HCT116 (cell line): Measurements from ENCODE around the gene PGRMC1. TPM values are rescaled to one million over a fixed set of nuclear protein-coding genes. Genes with fewer than 3 reads are reported as not detected.
A peak's percentile ranks its signal among the peaks of the same experiment; 100 is the strongest.

Source experiments
- ATAC-seq: fragments of 200-7000 bp; cut with Tn5 transposase; 2 replicates; pipeline ENCODE4 v1.9.1; 2020; ENCODE audit warnings: mild to moderate bottlenecking, moderate library complexity
- BruUV-seq: library from RNA; stranded (reverse); fragments of 400-500 nt; replicated peaks from 2 replicates; lab custom pipeline; 2021; lab: Mats Ljungman, UMichigan
- CTCF ChIA-PET: fragments of 300-600 bp; sonication (Branson Sonifier 250); formaldehyde crosslinking; loops from one replicate; lab custom pipeline; 2021; ENCODE audit warnings: antibody characterized with exemption; lab: Charles Lee
- POLR2A ChIA-PET: fragments of 300-600, 350-600 bp; sonication (Branson Sonifier 250); formaldehyde crosslinking; loops from one replicate; lab custom pipeline; 2021; ENCODE audit warnings: antibody characterized with exemption; lab: Charles Lee
- RAD21 ChIA-PET, 2 experiments: fragments of 300-600 bp; sonication (Branson Sonifier 250); formaldehyde crosslinking; loops; one replicate each; lab custom pipeline; 2023; ENCODE audit warnings: low total read pairs in 2 of 2; ENCODE audit not compliant: uncharacterized antibody in 2 of 2, unreplicated experiment in 2 of 2, low non-redundant PET in 1 of 2; lab: Charles Lee
- DNase-seq: peaks from one replicate; pipeline ENCODE4 v3.0.0-alpha.2; 2010; ENCODE audit warnings: low read depth, low spot score
- H2AFZ ChIP-seq: fragments of 200-600 bp; shearing (Covaris generic), sonication (generic); 2 replicates; pipeline ENCODE4 v1.6.1; 2017; ENCODE audit warnings: low read depth, mixed run types, mixed read lengths, antibody characterized with exemption, low read length; ENCODE audit not compliant: poor library complexity, severe bottlenecking
- H3K27ac ChIP-seq: 2 replicates; pipeline ENCODE4 v1.5.1; 2012; ENCODE audit warnings: low read depth, low read length
- H3K27me3 ChIP-seq: fragments of 200-600 bp; sonication (generic); 2 replicates; pipeline ENCODE4 v1.6.1; 2016; ENCODE audit warnings: mixed run types, low read length, mixed read lengths; ENCODE audit not compliant: insufficient read depth
- H3K36me3 ChIP-seq, 2 experiments: fragments of 200-500 bp in 1 of 2; fragments of 200-600 bp in 1 of 2; sonication (Bioruptor generic) in 1 of 2; sonication (generic) in 1 of 2; 2 replicates each; pipeline versions ENCODE4 v1.5.1 to v1.6.1; 2014 to 2016; ENCODE audit warnings: low read length in 2 of 2, inconsistent platforms in 1 of 2, mixed read lengths in 1 of 2, mixed run types in 1 of 2; ENCODE audit not compliant: insufficient read depth in 2 of 2, control insufficient read depth in 1 of 2
- H3K4me1 ChIP-seq, 2 experiments: fragments of 200-600 bp in 1 of 2; sonication (generic) in 1 of 2; 2 replicates each; pipeline versions ENCODE4 v1.5.1 to v1.6.1; 2012 to 2017; ENCODE audit warnings: low read length in 2 of 2, inconsistent platforms in 1 of 2, mild to moderate bottlenecking in 1 of 2, mixed read lengths in 1 of 2, mixed run types in 1 of 2, moderate library complexity in 1 of 2; ENCODE audit not compliant: insufficient read depth in 2 of 2, control insufficient read depth in 1 of 2
- H3K4me2 ChIP-seq: fragments of 200-600 bp; sonication (generic); 2 replicates; pipeline ENCODE4 v1.6.1; 2017; ENCODE audit warnings: mixed run types, low read length, mixed read lengths
- H3K4me3 ChIP-seq, 2 experiments: fragments of 200-600 bp in 1 of 2; sonication (generic) in 1 of 2; replicated peaks in 1 of 2; 2 replicates each; pipeline ENCODE4 v1.5.1; 2011 to 2016; ENCODE audit warnings: low read length in 2 of 2, control low read depth in 1 of 2, low read depth in 1 of 2, mild to moderate bottlenecking in 1 of 2, mixed read lengths in 1 of 2, mixed run types in 1 of 2
- H3K79me2 ChIP-seq: fragments of 200-600 bp; sonication (generic); 2 replicates; pipeline ENCODE4 v1.6.1; 2017; ENCODE audit warnings: mild to moderate bottlenecking, mixed run types, low read length, moderate library complexity, mixed read lengths; ENCODE audit not compliant: insufficient read depth
- H3K9ac ChIP-seq: fragments of 200-600 bp; sonication (generic); 2 replicates; pipeline ENCODE4 v1.6.1; 2016; ENCODE audit warnings: low read length, mixed read lengths
- H3K9me2 ChIP-seq: fragments of 200-600 bp; sonication (generic), shearing (Covaris generic); 2 replicates; pipeline ENCODE4 v1.6.1; 2017; ENCODE audit warnings: mixed run types, mild to moderate bottlenecking, moderate library complexity; ENCODE audit not compliant: insufficient read depth
- H3K9me3 ChIP-seq, 2 experiments: fragments of 200-500 bp in 1 of 2; fragments of 200-600 bp in 1 of 2; sonication (Bioruptor generic) in 1 of 2; sonication (generic) in 1 of 2; 2 replicates each; pipeline ENCODE4 v1.6.1; 2014 to 2017; ENCODE audit warnings: low read length in 2 of 2, mixed read lengths in 2 of 2, inconsistent platforms in 1 of 2, low read depth in 1 of 2, mild to moderate bottlenecking in 1 of 2, mixed run types in 1 of 2, moderate library complexity in 1 of 2; ENCODE audit not compliant: control insufficient read depth in 1 of 2, insufficient read depth in 1 of 2
- H4K20me1 ChIP-seq: fragments of 200-600 bp; sonication (generic), shearing (Covaris generic); 2 replicates; pipeline ENCODE4 v1.6.1; 2017; ENCODE audit warnings: mixed run types, mild to moderate bottlenecking, moderate library complexity; ENCODE audit not compliant: insufficient read depth
- CBX3 ChIP-seq: IDR thresholded peaks from 2 replicates; pipeline ENCODE4 v1.6.1; 2012; ENCODE audit warnings: low read depth
- EGR1 ChIP-seq: IDR thresholded peaks from 2 replicates; pipeline ENCODE4 v1.6.1; 2012; ENCODE audit warnings: low read depth
- ELF1 ChIP-seq: IDR thresholded peaks from 2 replicates; pipeline ENCODE4 v1.6.1; 2012; ENCODE audit warnings: low read depth, borderline replicate concordance
- FOSL1 ChIP-seq: IDR thresholded peaks from 2 replicates; pipeline ENCODE4 v1.6.1; 2012; ENCODE audit warnings: low read depth
- JUND ChIP-seq: IDR thresholded peaks from 2 replicates; pipeline ENCODE4 v1.6.1; 2012
- RAD21 ChIP-seq: IDR thresholded peaks from 2 replicates; pipeline ENCODE4 v1.6.1; 2012; ENCODE audit warnings: low read depth, mild to moderate bottlenecking
- SIN3A ChIP-seq: IDR thresholded peaks from 2 replicates; pipeline ENCODE4 v1.6.1; 2012; ENCODE audit warnings: low read depth
- SP1 ChIP-seq: IDR thresholded peaks from 2 replicates; pipeline ENCODE4 v1.6.1; 2012; ENCODE audit warnings: low read depth
- YY1 ChIP-seq: IDR thresholded peaks from 2 replicates; pipeline ENCODE4 v1.6.1; 2011; ENCODE audit warnings: low read length, low read depth, moderate library complexity, mild to moderate bottlenecking; ENCODE audit not compliant: insufficient replicate concordance; ENCODE audit errors: extremely low read depth
- ZNF274 ChIP-seq: fragments of 200-500 bp; sonication (Bioruptor generic); IDR thresholded peaks from 2 replicates; pipeline ENCODE4 v1.6.1; 2014; ENCODE audit warnings: mild to moderate bottlenecking, low read depth, low read length, inconsistent platforms
- intact Hi-C: fragments of 100-400 bp; cut with micrococcal nuclease; formaldehyde crosslinking; loops from 2 replicates; pipeline ENCODE4 v1.10.0; 2022
- total RNA-seq: library from RNA; stranded (reverse); gene quantifications from one replicate; pipeline ENCODE4 v1.2.1, GENCODE V29; 2021; ENCODE audit not compliant: unreplicated experiment
- TF ChIP-seq, protein P1 (sequence below), 3 experiments: fragments of 200-600 bp in 1 of 3; sonication (generic) in 1 of 3; IDR thresholded peaks in 2 of 3; conservative IDR thresholded peaks in 1 of 3; 2 replicates each; pipeline ENCODE4 v1.5.1; 2012 to 2017; ENCODE audit warnings: low read depth in 2 of 3, low read length in 2 of 3, antibody characterized with exemption in 1 of 3, borderline replicate concordance in 1 of 3, control low read depth in 1 of 3, mild to moderate bottlenecking in 1 of 3, mixed read lengths in 1 of 3, mixed run types in 1 of 3, moderate library complexity in 1 of 3; ENCODE audit not compliant: insufficient read depth in 1 of 3
- TF ChIP-seq, protein P2 (sequence below): IDR thresholded peaks from 2 replicates; pipeline ENCODE4 v1.6.1; 2012
- TF ChIP-seq, protein P3 (sequence below): IDR thresholded peaks from 2 replicates; pipeline ENCODE4 v1.6.1; 2011; ENCODE audit warnings: mild to moderate bottlenecking, low read length, moderate library complexity; ENCODE audit not compliant: insufficient replicate concordance; ENCODE audit errors: extremely low read depth
- TF ChIP-seq, protein P4 (sequence below): IDR thresholded peaks from 2 replicates; pipeline ENCODE4 v1.6.1; 2012

The PGRMC1 gene
- total RNA-seq, 1 experiment from 2014 or later: 81.6 TPM

DNA sequence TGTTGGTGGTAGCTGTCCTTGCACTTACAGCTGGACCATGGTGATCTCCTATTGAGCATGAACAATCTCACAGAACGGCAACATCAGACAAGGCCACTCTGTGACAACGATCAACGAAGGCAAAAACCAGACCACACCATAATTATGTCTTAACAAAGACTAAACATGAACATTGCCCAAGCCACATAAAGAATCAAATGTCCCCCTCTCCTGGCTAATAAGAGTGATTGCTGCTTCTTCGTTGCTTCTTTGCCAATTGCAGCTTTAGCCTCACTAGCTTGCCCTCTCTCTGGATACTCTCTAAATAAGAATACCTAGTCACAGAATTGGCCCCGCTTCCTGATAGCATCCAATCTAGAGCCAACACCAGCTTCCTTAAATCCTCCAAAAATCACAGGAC is 41.5 kb upstream of the PGRMC1 start:
- no peaks in the 10 kb centered on the region for H3K27me3 ChIP-seq
- no peaks in the 10 kb centered on the region for H3K4me1 ChIP-seq
- no peaks in the 10 kb centered on the region for H3K36me3 ChIP-seq
- H3K9me3 ChIP-seq: no peaks in the 10 kb centered on the region
- BruUV-seq: no TSS peak
- ATAC-seq (no peak), DNase-seq (no peak)
- no peaks in the 10 kb centered on the region for H4K20me1 ChIP-seq
- H3K4me3 ChIP-seq: no peak overlapping the region
- intact Hi-C loops: no loop called here
- ChIA-PET RAD21 (no interaction called here), CTCF (interaction anchor here (1.1 to 1.8 kb wide), 3 partner anchors 12 to 593 kb away, joined by 3 to 6 read pairs (median 4); no protein-coding TSS in a partner anchor), POLR2A (no interaction called here)
- no peak overlapping the region for H3K9ac ChIP-seq
- no peaks in the 10 kb centered on the region for H3K79me2 ChIP-seq
- no peak overlapping the region for H2AFZ ChIP-seq
- TF ChIP-seq, protein P1, sequence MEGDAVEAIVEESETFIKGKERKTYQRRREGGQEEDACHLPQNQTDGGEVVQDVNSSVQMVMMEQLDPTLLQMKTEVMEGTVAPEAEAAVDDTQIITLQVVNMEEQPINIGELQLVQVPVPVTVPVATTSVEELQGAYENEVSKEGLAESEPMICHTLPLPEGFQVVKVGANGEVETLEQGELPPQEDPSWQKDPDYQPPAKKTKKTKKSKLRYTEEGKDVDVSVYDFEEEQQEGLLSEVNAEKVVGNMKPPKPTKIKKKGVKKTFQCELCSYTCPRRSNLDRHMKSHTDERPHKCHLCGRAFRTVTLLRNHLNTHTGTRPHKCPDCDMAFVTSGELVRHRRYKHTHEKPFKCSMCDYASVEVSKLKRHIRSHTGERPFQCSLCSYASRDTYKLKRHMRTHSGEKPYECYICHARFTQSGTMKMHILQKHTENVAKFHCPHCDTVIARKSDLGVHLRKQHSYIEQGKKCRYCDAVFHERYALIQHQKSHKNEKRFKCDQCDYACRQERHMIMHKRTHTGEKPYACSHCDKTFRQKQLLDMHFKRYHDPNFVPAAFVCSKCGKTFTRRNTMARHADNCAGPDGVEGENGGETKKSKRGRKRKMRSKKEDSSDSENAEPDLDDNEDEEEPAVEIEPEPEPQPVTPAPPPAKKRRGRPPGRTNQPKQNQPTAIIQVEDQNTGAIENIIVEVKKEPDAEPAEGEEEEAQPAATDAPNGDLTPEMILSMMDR (IDR thresholded peaks at IDR 0.05 in 2 of 3, conservative IDR thresholded peaks at IDR 0.05 in 1 of 3; ENCODE audit: borderline replicate concordance in 1 of 3, insufficient read depth in 1 of 3, low read depth in 2 of 3, low read length in 2 of 3): peak in 1 of 3 experiments; percentile 20; a peak in 1 of 6 replicates
- TF ChIP-seq, protein P2, sequence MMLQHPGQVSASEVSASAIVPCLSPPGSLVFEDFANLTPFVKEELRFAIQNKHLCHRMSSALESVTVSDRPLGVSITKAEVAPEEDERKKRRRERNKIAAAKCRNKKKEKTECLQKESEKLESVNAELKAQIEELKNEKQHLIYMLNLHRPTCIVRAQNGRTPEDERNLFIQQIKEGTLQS: no peak
- TF ChIP-seq RAD21: peak; percentile 46
- H3K27ac ChIP-seq: no peak overlapping the region
- H3K9me2 ChIP-seq: no peaks in the 10 kb centered on the region
- no peak overlapping the region for H3K4me2 ChIP-seq

DNA sequence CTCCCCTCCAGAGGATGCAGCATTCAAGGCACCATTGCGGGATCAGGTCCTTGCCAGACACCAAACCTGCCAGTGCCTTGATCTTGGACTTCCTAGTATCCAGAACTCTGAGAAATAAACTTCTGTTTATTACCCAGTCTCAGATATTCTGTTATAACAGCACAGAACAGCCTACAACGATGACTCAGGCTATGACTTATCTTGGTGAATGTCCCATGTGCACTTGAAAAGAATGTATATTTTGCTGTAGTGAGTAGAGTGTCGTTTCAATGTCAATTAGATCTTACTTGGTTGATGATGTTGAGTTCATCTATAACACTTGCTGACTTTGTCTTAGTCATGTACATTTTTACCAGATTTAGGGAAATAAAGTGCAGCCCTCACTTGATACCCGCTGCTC is 34.5 kb upstream of the PGRMC1 start:
- ChIA-PET POLR2A (no interaction called here), CTCF (no interaction called here)
- TF ChIP-seq, protein P3, sequence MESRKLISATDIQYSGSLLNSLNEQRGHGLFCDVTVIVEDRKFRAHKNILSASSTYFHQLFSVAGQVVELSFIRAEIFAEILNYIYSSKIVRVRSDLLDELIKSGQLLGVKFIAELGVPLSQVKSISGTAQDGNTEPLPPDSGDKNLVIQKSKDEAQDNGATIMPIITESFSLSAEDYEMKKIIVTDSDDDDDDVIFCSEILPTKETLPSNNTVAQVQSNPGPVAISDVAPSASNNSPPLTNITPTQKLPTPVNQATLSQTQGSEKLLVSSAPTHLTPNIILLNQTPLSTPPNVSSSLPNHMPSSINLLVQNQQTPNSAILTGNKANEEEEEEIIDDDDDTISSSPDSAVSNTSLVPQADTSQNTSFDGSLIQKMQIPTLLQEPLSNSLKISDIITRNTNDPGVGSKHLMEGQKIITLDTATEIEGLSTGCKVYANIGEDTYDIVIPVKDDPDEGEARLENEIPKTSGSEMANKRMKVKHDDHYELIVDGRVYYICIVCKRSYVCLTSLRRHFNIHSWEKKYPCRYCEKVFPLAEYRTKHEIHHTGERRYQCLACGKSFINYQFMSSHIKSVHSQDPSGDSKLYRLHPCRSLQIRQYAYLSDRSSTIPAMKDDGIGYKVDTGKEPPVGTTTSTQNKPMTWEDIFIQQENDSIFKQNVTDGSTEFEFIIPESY: no peak
- TF ChIP-seq YY1 (no peak), SIN3A (no peak), ELF1 (no peak), ZNF274 (no peak), EGR1 (no peak), JUND (no peak), CBX3 (no peak), FOSL1 (no peak), SP1 (no peak)
- TF ChIP-seq, protein P4, sequence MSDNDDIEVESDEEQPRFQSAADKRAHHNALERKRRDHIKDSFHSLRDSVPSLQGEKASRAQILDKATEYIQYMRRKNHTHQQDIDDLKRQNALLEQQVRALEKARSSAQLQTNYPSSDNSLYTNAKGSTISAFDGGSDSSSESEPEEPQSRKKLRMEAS: no peak
- TF ChIP-seq, protein P1 (IDR thresholded peaks at IDR 0.05 in 2 of 3, conservative IDR thresholded peaks at IDR 0.05 in 1 of 3; ENCODE audit: borderline replicate concordance in 1 of 3, insufficient read depth in 1 of 3, low read depth in 2 of 3, low read length in 2 of 3): no peak

More for the DNA sequence above, 34.5 kb upstream of the PGRMC1 start:
- Histone ChIP-seq H4K20me1 (no peaks in the 10 kb centered on the region), H3K79me2 (no peaks in the 10 kb centered on the region), H3K4me1 (no peaks in the 10 kb centered on the region), H3K4me2 (no peak overlapping the region), H3K27ac (no peak overlapping the region), H3K9ac (no peak overlapping the region), H3K27me3 (no peaks in the 10 kb centered on the region), H3K9me2 (no peaks in the 10 kb centered on the region), H3K36me3 (no peaks in the 10 kb centered on the region), H3K4me3 (no peak overlapping the region), H2AFZ (no peak overlapping the region), H3K9me3 (no peaks in the 10 kb centered on the region)
- ATAC-seq (no peak), DNase-seq (no peak)
- intact Hi-C loops: no loop called here
- no TSS peak for BruUV-seq
- RAD21 ChIA-PET: no interaction called here
